H1 (cell line): ENCODE results near the gene ZNRF3. TPM values are rescaled to one million over a fixed set of nuclear protein-coding genes. Genes with fewer than 3 reads are reported as not detected.

ENCODE experiments used
- CTCF ChIA-PET: fragments of 300-600 bp; sonication (Branson Sonifier 250); formaldehyde crosslinking; loops from one replicate; lab custom pipeline; 2021; ENCODE audit not compliant: partially characterized antibody; lab: Charles Lee
- POLR2A ChIA-PET: fragments of 300-600 bp; sonication (Branson Sonifier 250); formaldehyde crosslinking; loops from one replicate; lab custom pipeline; 2021; ENCODE audit warnings: inconsistent platforms; ENCODE audit not compliant: partially characterized antibody; lab: Charles Lee
- DNase-seq, 2 experiments: peaks; one replicate each; pipeline versions ENCODE4 v3.0.0 to v3.0.0-alpha.2; 2010 to 2022; ENCODE audit warnings: low spot score in 2 of 2, low read depth in 1 of 2, mixed read lengths in 1 of 2
- FAIRE-seq: peaks from 2 replicates; lab custom pipeline; 2011; peaks lifted over from hg19 to GRCh38; lab: Jason Lieb, UNC
- H2AFZ ChIP-seq: 2 replicates; pipeline ENCODE4 v1.8.1; 2012; ENCODE audit warnings: low read length, inconsistent platforms
- H2AK5ac ChIP-seq: 2 replicates; pipeline ENCODE4 v1.6.1; 2013; ENCODE audit warnings: low read depth, low read length
- H2BK120ac ChIP-seq: replicated peaks from 2 replicates; pipeline ENCODE3; 2013; ENCODE audit warnings: low read depth, low read length, inconsistent platforms
- H2BK12ac ChIP-seq: 2 replicates; pipeline ENCODE4 v1.6.1; 2013; ENCODE audit warnings: low read depth, low read length
- H2BK15ac ChIP-seq: 2 replicates; pipeline ENCODE4 v1.6.1; 2013; ENCODE audit warnings: low read length
- H2BK20ac ChIP-seq: 2 replicates; pipeline ENCODE4 v1.6.1; 2013; ENCODE audit warnings: low read length
- H2BK5ac ChIP-seq: 2 replicates; pipeline ENCODE4 v1.6.1; 2013; ENCODE audit warnings: low read depth, low read length
- H3K14ac ChIP-seq: 2 replicates; pipeline ENCODE4 v1.6.1; 2013; ENCODE audit warnings: inconsistent platforms; ENCODE audit not compliant: insufficient read length
- H3K18ac ChIP-seq: 2 replicates; pipeline ENCODE4 v1.6.1; 2013; ENCODE audit warnings: low read length; ENCODE audit errors: extremely low read depth
- H3K23ac ChIP-seq: 2 replicates; pipeline ENCODE4 v1.6.1; 2013; ENCODE audit warnings: inconsistent platforms; ENCODE audit not compliant: insufficient read length
- H3K23me2 ChIP-seq: 2 replicates; pipeline ENCODE4 v1.6.1; 2013; ENCODE audit warnings: low read depth, low read length
- H3K27ac ChIP-seq: 2 replicates; pipeline ENCODE4 v1.6.1; 2011; ENCODE audit warnings: low read depth, low read length, inconsistent platforms
- H3K27me3 ChIP-seq, 4 experiments: replicated peaks in 1 of 4; 1 replicate in 1 of 4; 2 replicates in 3 of 4; pipeline versions ENCODE4 v1.6.1 to v1.8.1; 2011 to 2013; ENCODE audit warnings: low read length in 3 of 4, mild to moderate bottlenecking in 3 of 4, inconsistent platforms in 2 of 4, mixed read lengths in 2 of 4, moderate library complexity in 1 of 4; ENCODE audit not compliant: control insufficient read depth in 3 of 4, insufficient read depth in 3 of 4; ENCODE audit errors: extremely low read depth in 1 of 4
- H3K36me3 ChIP-seq, 4 experiments: 2 replicates each; pipeline versions ENCODE4 v1.6.1 to v1.8.1; 2011 to 2013; ENCODE audit warnings: mild to moderate bottlenecking in 4 of 4, low read length in 3 of 4, moderate library complexity in 2 of 4, control low read depth in 1 of 4, inconsistent platforms in 1 of 4; ENCODE audit not compliant: insufficient read depth in 4 of 4, control insufficient read depth in 2 of 4
- H3K4ac ChIP-seq: replicated peaks from 2 replicates; pipeline ENCODE3; 2013; ENCODE audit warnings: low read length, low read depth, mixed read lengths, inconsistent platforms; ENCODE audit not compliant: insufficient read length
- H3K4me1 ChIP-seq, 4 experiments: replicated peaks in 1 of 4; 1 replicate in 1 of 4; 2 replicates in 3 of 4; pipeline versions ENCODE4 v1.6.1 to v1.8.1; 2011 to 2013; ENCODE audit warnings: low read length in 3 of 4, inconsistent platforms in 2 of 4, mixed read lengths in 1 of 4; ENCODE audit not compliant: insufficient read depth in 4 of 4, control insufficient read depth in 3 of 4
- H3K4me2 ChIP-seq, 2 experiments: 2 replicates each; pipeline versions ENCODE4 v1.6.1 to v1.8.1; 2011 to 2013; ENCODE audit warnings: low read depth in 2 of 2, low read length in 2 of 2, control low read depth in 1 of 2, inconsistent platforms in 1 of 2, mild to moderate bottlenecking in 1 of 2; ENCODE audit not compliant: insufficient read depth in 1 of 2
- H3K4me3 ChIP-seq, 4 experiments: fragments of 200-600, 300-600 bp in 1 of 4; sonication (generic), shearing (Covaris generic), sonication (Bioruptor Twin) in 1 of 4; 2 replicates each; pipeline versions ENCODE4 v1.5.1 to v1.8.1; 2011 to 2016; ENCODE audit warnings: low read length in 4 of 4, low read depth in 3 of 4, control low read depth in 2 of 4, inconsistent platforms in 2 of 4, mild to moderate bottlenecking in 2 of 4, mixed read lengths in 1 of 4, moderate library complexity in 1 of 4; ENCODE audit not compliant: insufficient read depth in 2 of 4; ENCODE audit errors: extremely low read depth in 1 of 4
- H3K56ac ChIP-seq: replicated peaks from 2 replicates; pipeline ENCODE3; 2013; ENCODE audit warnings: low read depth, mild to moderate bottlenecking, mixed read lengths, low read length, inconsistent platforms; ENCODE audit not compliant: insufficient read length
- H3K79me1 ChIP-seq: 2 replicates; pipeline ENCODE4 v1.6.1; 2013; ENCODE audit warnings: low read depth, low read length, control low read depth
- H3K79me2 ChIP-seq, 2 experiments: 2 replicates each; pipeline versions ENCODE4 v1.6.1 to v1.8.1; 2012 to 2013; ENCODE audit warnings: low read length in 2 of 2, mild to moderate bottlenecking in 2 of 2, inconsistent platforms in 1 of 2; ENCODE audit not compliant: insufficient read depth in 2 of 2, control insufficient read depth in 1 of 2
- H3K9ac ChIP-seq, 4 experiments: replicated peaks in 1 of 4; 1 replicate in 1 of 4; 2 replicates in 3 of 4; pipeline versions ENCODE4 v1.6.1 to v1.8.1; 2011 to 2013; ENCODE audit warnings: low read depth in 3 of 4, low read length in 3 of 4, control low read depth in 2 of 4, mild to moderate bottlenecking in 2 of 4, moderate library complexity in 2 of 4, inconsistent platforms in 1 of 4; ENCODE audit errors: extremely low read depth in 1 of 4
- H3K9me3 ChIP-seq, 2 experiments: 2 replicates each; pipeline versions ENCODE4 v1.6.1 to v1.8.1; 2012 to 2013; ENCODE audit warnings: mild to moderate bottlenecking in 2 of 2, moderate library complexity in 2 of 2, control low read depth in 1 of 2, inconsistent platforms in 1 of 2, low read depth in 1 of 2, low read length in 1 of 2, mixed read lengths in 1 of 2; ENCODE audit not compliant: insufficient read depth in 2 of 2
- H4K20me1 ChIP-seq, 2 experiments: replicated peaks in 1 of 2; 2 replicates each; pipeline versions ENCODE3 to v1.8.1; 2011 to 2013; ENCODE audit warnings: inconsistent platforms in 2 of 2, low read length in 2 of 2, mild to moderate bottlenecking in 1 of 2; ENCODE audit not compliant: insufficient read depth in 2 of 2, control insufficient read depth in 1 of 2
- H4K5ac ChIP-seq: 2 replicates; pipeline ENCODE4 v1.6.1; 2013; ENCODE audit warnings: low read length, low read depth, mixed read lengths, inconsistent platforms; ENCODE audit not compliant: insufficient read length
- H4K8ac ChIP-seq: 2 replicates; pipeline ENCODE4 v1.8.0; 2013; ENCODE audit warnings: mild to moderate bottlenecking, moderate library complexity, low read length, inconsistent platforms; ENCODE audit not compliant: insufficient read depth; ENCODE audit errors: extremely low read depth
- H4K91ac ChIP-seq: replicated peaks from 2 replicates; pipeline ENCODE3; 2013; ENCODE audit warnings: low read length, mixed read lengths, inconsistent platforms; ENCODE audit not compliant: insufficient read length
- CBX8 ChIP-seq: fragments of 300-800, 300-1000 bp; sonication (generic); IDR thresholded peaks from 2 replicates; pipeline ENCODE4 v1.7.1; 2016; ENCODE audit warnings: low read depth, low read length, borderline replicate concordance
- WGBS, 2 experiments: shearing (Covaris generic) in 1 of 2; methylation state at CpG; one replicate each; pipeline versions ENCODE4 v1.1.6 to v1.1.7; 2013 to 2015; ENCODE audit warnings: low lambda C conversion rate in 2 of 2, mixed read lengths in 2 of 2, inconsistent platforms in 1 of 2, low coverage in 1 of 2, missing lambda C conversion rate in 1 of 2; ENCODE audit not compliant: insufficient replicate concordance in 2 of 2, insufficient coverage in 1 of 2, insufficient read length in 1 of 2; ENCODE audit errors: extremely low coverage in 1 of 2, missing lambda C conversion rate in 1 of 2; 5-methylcytosine and 5-hydroxymethylcytosine counted together
- polyA plus RNA-seq, 7 experiments: library from polyadenylated mRNA; depleted of rRNA in 3 of 7; stranded (reverse) in 5 of 7; unstranded in 2 of 7; fragments of >200 nt in 5 of 7; fragments of 200-250 nt in 2 of 7; gene quantifications; 1 replicate in 5 of 7; 2 replicates in 1 of 7; 4 replicates in 1 of 7; pipeline versions ENCODE4 v1.2.1 to v1.2.3, GENCODE V29; 2011 to 2013; ENCODE audit warnings: missing spikeins in 2 of 7, mixed read lengths in 2 of 7
- total RNA-seq: library from RNA; stranded (reverse); fragmentation: NEBNext Ultra II Directional; extraction: Animal tissue kit (Norgen Biotek cat#: 25700); gene quantifications from 2 replicates; pipeline ENCODE4 v1.2.1, GENCODE V29; 2021

ZNRF3 gene
- total and polyA plus RNA-seq, 2 of the 8 experiments (the other 6 are each of a cell fraction or from before 2014, with no cell fraction given) = 14.1 to 21.7 TPM

- peaks cover 0 to 18% of the 10 kb centered on the region in 2 experiments; a peak in 2 of 4 replicates for H3K79me2 ChIP-seq
- no peak overlapping the region for H2BK5ac ChIP-seq
- H4K5ac ChIP-seq = no peak overlapping the region
- no peak overlapping the region for H3K9ac ChIP-seq
- no peak overlapping the region for H3K14ac ChIP-seq
- H3K27ac ChIP-seq = no peak overlapping the region
- no peak for FAIRE-seq
- DNase-seq = no peak
- H3K4me3 ChIP-seq = no peak overlapping the region
- peaks cover 5% of the 10 kb centered on the region for H3K23me2 ChIP-seq
- no peak overlapping the region for H2BK20ac ChIP-seq
- no peaks in the 10 kb centered on the region for H3K27me3 ChIP-seq
- CTCF ChIA-PET = interaction anchor here (1.3 to 7.1 kb wide), 4 partner anchors 13 to 32 kb away, joined by 3 to 37 read pairs (median 3); no protein-coding TSS in a partner anchor
- H2AK5ac ChIP-seq = no peak overlapping the region
- WGBS, 2 experiments = 96% methylated on average over 3 of the region's 3 CpGs; no CpG with 5 or more reads in 1 of the 2 experiments
- TF ChIP-seq CBX8 = no peak
- 0 out of 8 replicates have a peak, but pooled peaks cover 0 to 2% (median 0%) of the 10 kb centered on the region in 4 experiments for H3K36me3 ChIP-seq
- H4K20me1 ChIP-seq = peaks cover 0 to 5% of the 10 kb centered on the region in 2 experiments
- H4K91ac ChIP-seq = no peak overlapping the region
- peaks cover 8% of the 10 kb centered on the region; the same call in 1 of the 2 replicates for H3K79me1 ChIP-seq
- POLR2A ChIA-PET = interaction anchor here (1.1 kb wide), 1 partner anchor 9 kb away, joined by 3 read pairs; no protein-coding TSS in a partner anchor
- no peak overlapping the region for H3K4ac ChIP-seq
- H3K56ac ChIP-seq = no peak overlapping the region
- H4K8ac ChIP-seq = no peak overlapping the region
- no peak overlapping the region for H2BK12ac ChIP-seq
- H3K23ac ChIP-seq = no peak overlapping the region
- H3K4me1 ChIP-seq = peaks cover 3 to 15% (median 11%) of the 10 kb centered on the region in 4 experiments
- no peak overlapping the region for H3K18ac ChIP-seq
- H3K4me2 ChIP-seq = no peak overlapping the region
- no peak overlapping the region for H2AFZ ChIP-seq
- no peak overlapping the region for H2BK15ac ChIP-seq
- no peak overlapping the region for H2BK120ac ChIP-seq
- no peaks in the 10 kb centered on the region for H3K9me3 ChIP-seq
Measured at GRCh38 chr22:29026579-29026978, 143.2 kb downstream of the ZNRF3 start.
